Suprapubic skin (tissue), 4 donors: Measurements from ENCODE around the gene INPP4B. TPM values are rescaled to one million over a fixed set of nuclear protein-coding genes. Genes with fewer than 3 reads are reported as not detected.

Source experiments
- DNase-seq, 2 donors: peaks; one replicate each; pipeline ENCODE4 v3.0.0-alpha.2; 2019; ENCODE audit warnings: low spot score in 2 of 2
- H3K27ac ChIP-seq: fragments of 200-600 bp; sonication (generic); one replicate; pipeline ENCODE4 v1.5.1; 2019
- H3K27me3 ChIP-seq: fragments of 200-600 bp; sonication (generic); one replicate; pipeline ENCODE4 v1.5.1; 2019
- H3K36me3 ChIP-seq: fragments of 200-600 bp; sonication (generic); one replicate; pipeline ENCODE4 v1.5.1; 2019
- H3K4me1 ChIP-seq: fragments of 200-600 bp; sonication (generic); one replicate; pipeline ENCODE4 v1.5.1; 2019
- H3K4me3 ChIP-seq: fragments of 200-600 bp; sonication (generic); one replicate; pipeline ENCODE4 v1.5.1; 2019; ENCODE audit warnings: mild to moderate bottlenecking
- H3K9me3 ChIP-seq: fragments of 200-600 bp; sonication (generic); one replicate; pipeline ENCODE4 v1.5.1; 2019
- CTCF ChIP-seq, 2 donors: fragments of 200-600 bp in 1 of 2; fragments of 450-650 bp in 1 of 2; sonication (generic) in 1 of 2; IDR thresholded peaks; one replicate each; pipeline ENCODE4 v1.5.1; 2016 to 2019; ENCODE audit warnings: antibody characterized with exemption in 2 of 2, mild to moderate bottlenecking in 1 of 2, moderate library complexity in 1 of 2
- EP300 ChIP-seq: sonication (generic); formaldehyde crosslinking; IDR thresholded peaks from one replicate; pipeline ENCODE4 v1.6.1; 2017; ENCODE audit warnings: antibody characterized with exemption
- POLR2A ChIP-seq, 2 donors: fragments of 450-650 bp; IDR thresholded peaks; one replicate each; pipeline ENCODE4 v1.6.1; 2017; ENCODE audit warnings: antibody characterized with exemption in 2 of 2, mild to moderate bottlenecking in 2 of 2, moderate library complexity in 2 of 2
- POLR2AphosphoS5 ChIP-seq, 3 donors: sonication (generic); formaldehyde crosslinking; IDR thresholded peaks; one replicate each; pipeline ENCODE4 v1.6.1; 2017; ENCODE audit warnings: antibody characterized with exemption in 3 of 3
- WGBS: methylation state at CpG from one replicate; pipeline ENCODE4 v1.1.5; 2018; 5-methylcytosine and 5-hydroxymethylcytosine counted together
- total RNA-seq, 4 donors: library from RNA; depleted of rRNA; stranded (reverse); fragments of >200 nt; gene quantifications; one replicate each; pipeline ENCODE4 v1.1.0, GENCODE V29; 2016

Gene INPP4B
- total RNA-seq, 4 donors from 2014 or later, result 12.4 to 27.4 (median 17.4) TPM

GRCh38 chr4:142532054-142532453 lies 314.0 kb downstream of the INPP4B start:
- no peaks in the 10 kb centered on the region for H3K36me3 ChIP-seq
- H3K4me1 ChIP-seq, result no peaks in the 10 kb centered on the region
- H3K4me3 ChIP-seq, result no peak overlapping the region
- TF ChIP-seq EP300, result no peak
- TF ChIP-seq POLR2A (IDR thresholded peaks at IDR 0.05), result no peak
- TF ChIP-seq CTCF (IDR thresholded peaks at IDR 0.05), result no peak
- no peak for TF ChIP-seq POLR2AphosphoS5 (IDR thresholded peaks at IDR 0.05)
- no peak for DNase-seq
- no peak overlapping the region for H3K27ac ChIP-seq
- no peaks in the 10 kb centered on the region for H3K27me3 ChIP-seq
- no peaks in the 10 kb centered on the region for H3K9me3 ChIP-seq
- whole genome bisulfite sequencing, result 83% methylated on average over 5 of the region's 5 CpGs

- Histone ChIP-seq H3K27me3 (no peaks in the 10 kb centered on the region), H3K4me1 (no peaks in the 10 kb centered on the region), H3K4me3 (no peak overlapping the region), H3K27ac (no peak overlapping the region), H3K36me3 (no peaks in the 10 kb centered on the region), H3K9me3 (no peaks in the 10 kb centered on the region)
- no peak for DNase-seq
- TF ChIP-seq POLR2A (IDR thresholded peaks at IDR 0.05) (no peak), CTCF (IDR thresholded peaks at IDR 0.05) (no peak), EP300 (no peak), POLR2AphosphoS5 (IDR thresholded peaks at IDR 0.05) (no peak)
- 97% methylated on average over 1 of the region's 1 CpG for WGBS
Observed at GRCh38 chr4:142530728-142531127, 315.4 kb downstream of the INPP4B start.

- Histone ChIP-seq H3K36me3 (no peaks in the 10 kb centered on the region), H3K9me3 (no peaks in the 10 kb centered on the region), H3K4me1 (no peaks in the 10 kb centered on the region), H3K27ac (no peak overlapping the region), H3K27me3 (no peaks in the 10 kb centered on the region), H3K4me3 (no peak overlapping the region)
- TF ChIP-seq CTCF (IDR thresholded peaks at IDR 0.05) (no peak), POLR2AphosphoS5 (IDR thresholded peaks at IDR 0.05) (no peak), EP300 (no peak), POLR2A (IDR thresholded peaks at IDR 0.05) (no peak)
- 92% methylated on average over 1 of the region's 1 CpG for WGBS
- DNase-seq, result no peak
Observed at GRCh38 chr4:142528433-142528832, 317.7 kb downstream of the INPP4B start.

- no peak overlapping the region for H3K27ac ChIP-seq
- no peak overlapping the region for H3K4me3 ChIP-seq
- H3K4me1 ChIP-seq, result no peaks in the 10 kb centered on the region
- 54% methylated on average over 3 of the region's 3 CpGs for WGBS
- no peak for DNase-seq
- no peaks in the 10 kb centered on the region for H3K27me3 ChIP-seq
- H3K9me3 ChIP-seq, result no peaks in the 10 kb centered on the region
- H3K36me3 ChIP-seq, result no peaks in the 10 kb centered on the region
- TF ChIP-seq POLR2A (IDR thresholded peaks at IDR 0.05), result no peak
- TF ChIP-seq CTCF (IDR thresholded peaks at IDR 0.05), result no peak
- no peak for TF ChIP-seq EP300
- TF ChIP-seq POLR2AphosphoS5 (IDR thresholded peaks at IDR 0.05), result no peak
Observed at GRCh38 chr4:142523111-142523510, 323.0 kb downstream of the INPP4B start.

GRCh38 chr4:142519342-142519741 lies 326.8 kb downstream of the INPP4B start:
- Histone ChIP-seq H3K9me3 (no peaks in the 10 kb centered on the region), H3K4me1 (no peaks in the 10 kb centered on the region), H3K27me3 (no peaks in the 10 kb centered on the region), H3K4me3 (no peak overlapping the region), H3K27ac (no peak overlapping the region), H3K36me3 (no peaks in the 10 kb centered on the region)
- no peak for TF ChIP-seq POLR2AphosphoS5 (IDR thresholded peaks at IDR 0.05)
- no peak for TF ChIP-seq POLR2A (IDR thresholded peaks at IDR 0.05)
- TF ChIP-seq CTCF (IDR thresholded peaks at IDR 0.05), result no peak
- no peak for TF ChIP-seq EP300
- no peak for DNase-seq
